NCI-H510A treated with DMSO at 0.1 percent for 48 hours (cell line): ENCODE measurements around the gene ZKSCAN7.
"Not testable (repeated sequence)": the region's sequence is repeated elsewhere in the genome, so short reads cannot be mapped to it uniquely, and the experiment has no call there.

Experiments used
- DNase-seq: peaks from one replicate; lab custom pipeline; 2025; lab: John Stamatoyannopoulos, UW

ZKSCAN7 gene

DNA sequence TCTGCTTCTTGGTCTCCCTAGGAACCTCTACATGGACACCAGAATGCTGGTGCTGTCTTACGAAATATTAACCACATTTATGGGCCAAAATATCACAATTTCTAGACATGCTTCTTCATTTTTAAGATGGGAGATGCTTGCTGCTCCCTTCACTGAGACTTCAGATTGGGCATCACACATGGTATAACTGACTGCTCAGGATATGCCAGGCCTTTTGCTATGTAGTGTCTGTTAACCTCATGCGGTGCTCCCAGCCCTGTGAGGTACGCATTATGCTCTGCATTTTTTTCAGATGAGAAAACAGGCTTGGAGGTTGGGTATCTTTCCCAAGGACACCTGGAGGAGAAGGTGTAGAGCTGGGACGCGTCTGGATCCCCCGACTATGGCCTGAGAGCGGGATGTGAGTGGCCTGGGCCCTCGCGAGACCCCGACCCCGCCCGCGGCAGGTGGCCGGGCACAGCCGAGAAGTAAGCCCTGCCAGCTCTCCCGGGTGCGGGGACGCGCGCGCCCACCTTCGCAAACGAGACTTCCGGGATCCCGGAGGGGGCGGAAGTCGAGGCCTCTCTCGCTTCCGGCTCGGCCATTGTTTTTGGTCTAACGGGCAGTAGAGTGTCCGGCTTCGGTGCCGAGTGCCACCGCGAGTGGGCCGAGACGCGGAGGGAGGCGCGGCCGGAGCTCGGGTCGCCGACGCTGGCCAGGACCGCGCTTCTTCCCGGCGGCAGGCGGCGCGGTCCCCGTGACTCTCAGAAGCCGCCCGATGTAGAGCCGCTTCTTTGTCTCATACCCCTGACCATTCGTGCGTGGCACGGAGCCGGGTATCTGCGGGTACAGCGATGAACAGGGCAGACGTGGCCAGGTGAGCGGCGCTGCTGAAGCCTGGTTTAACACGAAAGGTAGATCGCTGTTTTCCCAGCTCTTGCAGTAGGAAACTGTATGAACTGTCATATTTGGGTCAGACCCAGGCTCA, at the start of gene ZKSCAN7:
Gene ZKSCAN7 (plus strand): TSS at position 568 of the 967 bp plus-strand sequence. CDS start 1,855 bp downstream, outside the sequence.
- DNase-seq = peak; percentile 3

DNA sequence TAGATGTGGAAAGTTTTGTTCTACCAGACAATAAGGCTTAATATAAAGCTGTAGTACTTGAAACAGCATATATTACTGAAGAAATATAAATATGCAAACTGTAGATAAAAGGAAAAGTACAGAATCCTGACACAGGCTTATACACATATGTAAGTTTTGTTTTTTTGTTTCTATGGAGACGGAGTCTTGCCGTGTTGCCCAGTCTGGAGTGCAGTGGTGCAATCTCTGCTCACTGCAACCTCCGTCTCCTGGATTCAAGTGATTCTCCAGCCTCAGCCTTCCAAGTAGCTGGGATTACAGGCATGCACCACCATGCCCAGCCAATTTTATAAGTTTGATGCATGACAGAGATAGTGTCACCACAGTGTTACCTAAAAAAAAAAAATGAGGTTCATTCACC, 48.4 kb upstream of the ZKSCAN7 start:
- DNase-seq = no peak

DNA sequence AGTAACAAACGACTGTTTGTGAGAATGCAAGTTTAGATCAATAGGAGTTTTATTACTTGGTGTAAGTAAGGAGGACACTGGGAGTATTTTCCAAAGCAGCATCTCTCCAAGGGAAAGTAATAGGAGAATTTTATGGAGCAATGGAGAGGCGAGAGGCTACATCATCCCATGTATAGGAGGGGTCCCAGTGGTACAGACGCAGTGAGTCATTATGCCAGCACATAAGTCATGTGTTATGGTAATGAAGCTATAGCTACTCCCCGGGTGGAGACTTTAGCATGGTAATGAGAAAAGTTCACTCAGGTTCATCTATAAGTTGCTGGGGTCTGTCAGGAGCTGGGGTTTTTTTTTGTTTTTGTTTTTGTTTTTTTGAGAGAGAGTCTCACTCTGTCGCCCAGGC, 48.0 kb upstream of the ZKSCAN7 start:
- no peak for DNase-seq

DNA sequence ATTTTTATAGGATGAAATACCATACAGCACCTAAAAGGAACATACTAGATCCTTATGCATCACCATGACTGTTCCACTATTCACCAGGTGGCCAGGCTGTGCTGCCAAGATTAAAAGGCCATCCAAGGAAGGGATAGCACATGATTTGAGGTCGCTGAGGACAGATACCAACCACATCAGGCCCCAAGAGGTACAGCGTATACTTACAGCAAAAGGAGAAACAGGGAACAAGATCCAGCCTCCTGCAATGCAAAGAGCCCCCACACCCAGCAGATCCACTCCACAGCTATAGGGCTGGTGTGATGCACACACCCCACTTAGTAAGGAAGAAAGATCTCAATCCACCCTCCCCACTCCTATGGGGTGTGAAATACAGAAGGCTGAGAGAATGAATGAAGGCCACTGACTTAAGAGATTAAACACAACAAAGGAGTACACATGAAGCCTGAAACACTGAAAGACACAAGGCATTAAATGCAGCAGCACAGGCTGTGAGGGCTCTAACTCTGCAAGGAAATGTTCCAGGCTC, 45.5 kb upstream of the ZKSCAN7 start:
- DNase-seq = no peak

DNA sequence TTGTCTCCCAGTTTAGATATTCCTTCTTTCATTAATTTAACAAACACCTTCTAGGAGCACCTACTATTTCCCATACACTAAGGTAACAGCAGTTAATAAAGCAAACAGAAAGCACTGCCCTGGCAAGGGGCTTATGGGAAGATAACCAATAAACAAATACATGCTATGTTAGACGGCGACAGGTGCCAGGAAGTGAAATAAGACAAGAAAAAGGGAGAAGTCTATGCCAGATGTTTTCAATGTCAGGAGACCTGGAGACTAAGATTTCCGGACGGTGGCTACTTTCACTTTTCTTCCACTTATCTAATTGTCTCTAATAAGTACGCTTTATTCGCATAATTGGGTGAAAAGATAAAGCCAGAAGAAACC, 45.0 kb upstream of the ZKSCAN7 start:
- peak; percentile 7 for DNase-seq

DNA sequence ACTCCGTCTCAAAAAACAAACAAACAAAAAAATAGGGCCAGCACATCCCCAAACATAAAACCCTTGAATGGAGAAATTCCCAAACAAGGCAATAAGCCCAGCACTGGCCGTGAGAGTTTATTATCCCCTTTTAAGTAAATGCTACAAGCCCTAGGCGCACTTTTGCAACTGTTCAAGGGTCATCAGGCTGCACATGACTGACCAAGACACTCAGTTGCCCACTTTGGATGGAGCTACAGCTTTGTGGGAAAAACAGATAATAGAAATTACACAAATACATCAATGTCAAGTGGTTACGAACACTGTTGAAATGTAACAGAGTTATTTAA, 43.8 kb upstream of the ZKSCAN7 start:
- DNase-seq = no peak

DNA sequence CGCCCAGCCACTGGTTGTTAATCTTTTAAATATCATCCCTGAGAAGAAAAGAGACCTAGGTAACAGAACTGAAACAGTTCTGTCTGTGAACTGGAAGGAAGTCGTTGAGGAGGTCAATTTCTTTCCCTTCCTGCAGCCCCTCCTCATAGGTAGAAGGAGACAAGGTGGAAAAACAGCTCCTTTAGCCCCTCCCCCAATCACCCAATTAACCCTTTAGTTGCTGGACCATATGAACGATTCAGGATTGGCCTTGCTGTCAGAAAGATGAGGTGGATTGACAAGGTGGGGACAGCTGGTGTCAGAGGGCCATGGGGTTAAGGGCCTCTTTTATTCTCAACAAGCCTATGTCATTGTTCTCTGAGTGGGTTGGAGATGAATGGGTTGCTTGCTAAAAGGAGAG, 41.5 kb upstream of the ZKSCAN7 start:
- no peak for DNase-seq

DNA sequence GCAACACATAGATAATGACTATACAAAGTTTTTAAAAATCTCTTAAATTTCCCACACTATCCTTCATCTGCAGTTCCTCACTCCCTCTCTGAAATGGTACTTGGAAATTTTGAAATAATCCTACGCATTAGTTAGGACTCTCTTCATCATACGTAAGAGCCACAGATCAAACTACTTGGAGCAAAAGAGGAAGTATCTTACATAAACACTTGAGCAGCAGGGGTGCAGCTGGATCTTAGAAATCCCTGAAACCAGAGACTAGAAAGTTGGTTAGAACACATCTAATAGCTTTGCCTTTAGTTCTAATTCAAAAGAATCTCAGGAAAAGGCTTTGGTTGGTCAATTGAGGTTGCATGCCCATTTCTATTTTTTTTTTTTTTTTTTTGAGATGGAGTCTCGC, 38.8 kb upstream of the ZKSCAN7 start:
- DNase-seq = no peak

DNA sequence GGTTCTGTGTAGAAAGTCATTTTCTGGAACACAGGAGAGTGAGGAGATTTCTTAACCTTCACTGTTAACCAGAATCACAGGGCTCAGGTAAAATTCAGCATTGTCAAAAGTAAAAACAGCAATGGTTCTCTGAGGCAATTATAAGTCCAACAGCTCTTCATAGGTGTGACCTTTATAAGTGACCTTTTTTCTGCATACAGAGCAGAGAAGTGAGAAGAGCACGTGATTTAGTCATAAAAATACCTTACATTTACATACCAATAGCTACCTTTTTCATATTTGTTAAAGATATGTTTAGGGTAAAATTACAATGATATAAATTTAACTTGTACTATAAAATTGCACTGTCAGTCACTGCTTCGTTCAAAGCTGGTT, 36.2 kb upstream of the ZKSCAN7 start:
- no peak for DNase-seq

DNA sequence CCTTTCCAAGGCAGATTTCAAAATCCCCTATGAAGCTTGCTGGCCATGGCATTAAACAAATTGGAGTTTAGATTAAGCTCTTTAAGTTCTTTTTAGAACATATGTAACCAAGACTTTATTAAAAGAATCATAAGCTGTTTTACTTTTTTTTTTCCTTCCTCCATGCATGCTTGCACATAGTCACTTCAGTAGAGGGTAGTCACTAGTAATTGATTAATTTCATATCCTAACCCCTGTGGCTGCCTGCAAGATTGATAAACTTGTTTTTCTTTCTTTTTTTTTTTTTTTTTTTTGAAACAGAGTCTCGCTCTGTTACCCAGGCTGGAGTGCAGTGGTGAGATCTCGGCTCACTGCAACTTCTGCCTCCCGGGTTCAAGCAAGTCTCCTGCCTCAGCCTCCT, 33.3 kb upstream of the ZKSCAN7 start:
- DNase-seq = no peak

DNA sequence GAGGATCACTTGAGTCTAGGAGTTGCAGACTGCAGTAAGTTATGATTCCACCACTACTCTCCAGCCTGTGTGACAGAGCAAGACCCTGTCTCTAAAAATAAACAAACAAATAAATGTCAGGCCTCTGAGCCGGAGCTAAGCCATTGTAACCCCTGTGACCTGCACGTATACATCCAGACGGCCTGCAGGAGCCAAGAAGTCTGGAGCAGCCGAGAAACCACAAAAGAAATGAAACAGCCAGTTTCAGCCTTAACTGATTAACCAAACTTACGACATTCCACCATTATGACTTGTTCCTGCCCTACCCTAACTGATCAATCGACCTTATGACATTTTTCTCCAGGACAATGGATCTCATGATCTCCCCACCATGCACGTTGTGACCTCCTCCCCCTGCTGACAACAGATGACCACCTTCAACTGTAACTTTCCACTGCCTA, 32.5 kb upstream of the ZKSCAN7 start:
- DNase-seq = no peak

DNA sequence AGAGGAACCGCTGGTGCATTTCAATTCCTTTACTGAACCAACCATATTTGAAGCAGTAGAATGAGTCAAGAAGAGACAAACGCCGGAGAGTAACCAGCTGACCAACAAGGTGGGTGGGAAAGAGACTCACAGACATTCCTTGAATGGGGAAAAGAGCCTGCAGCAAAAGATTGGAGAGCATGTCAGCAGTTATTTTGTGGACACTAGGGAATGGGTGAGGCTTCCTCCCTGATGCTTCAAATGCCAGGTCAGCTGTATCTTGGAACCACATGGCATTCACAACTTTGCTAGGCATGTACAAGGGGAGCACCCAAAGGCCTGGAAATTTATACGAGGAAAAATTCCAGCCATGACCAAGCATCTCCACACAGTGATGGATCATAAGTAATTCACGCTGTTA, 29.9 kb upstream of the ZKSCAN7 start:
- DNase-seq = no peak

DNA sequence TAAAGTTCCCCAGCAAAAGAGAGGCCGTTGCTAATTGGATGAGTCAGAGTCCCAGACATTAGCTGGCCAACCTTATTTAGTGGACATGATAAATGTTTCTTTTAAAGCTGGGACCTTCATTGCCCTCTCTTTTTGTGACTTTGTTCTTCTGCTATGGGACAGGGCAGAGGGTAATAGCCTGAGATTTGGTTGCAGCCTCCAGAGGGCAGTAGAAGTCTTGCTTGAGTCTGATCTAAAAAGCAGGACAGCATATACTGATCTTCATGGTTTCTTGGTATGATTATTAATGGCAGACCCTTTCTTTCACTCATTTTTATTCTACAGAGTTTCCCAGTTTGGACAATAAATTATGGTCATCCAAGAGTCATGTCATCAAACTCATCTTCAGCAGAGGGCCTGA, 25.1 kb upstream of the ZKSCAN7 start:
- DNase-seq = no peak

DNA sequence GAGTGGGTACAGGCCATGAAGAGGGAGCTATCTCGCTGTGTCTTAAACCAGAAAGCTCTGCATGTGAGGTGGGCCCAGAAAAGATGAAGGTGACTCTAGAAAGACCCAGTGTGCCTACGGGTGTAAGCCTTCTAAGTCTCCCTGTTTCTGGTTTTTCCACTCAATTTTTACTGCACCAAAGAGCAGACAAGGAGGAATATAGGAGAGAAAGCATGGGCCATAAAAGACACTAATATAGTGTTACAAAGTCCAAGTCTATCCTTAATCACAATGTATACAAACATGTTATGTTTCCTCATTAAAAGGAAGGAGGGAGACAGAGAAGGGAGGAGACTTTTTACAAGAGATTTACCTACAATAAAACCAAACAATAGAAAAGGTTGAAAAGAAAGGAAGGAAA, 24.1 kb upstream of the ZKSCAN7 start:
- no peak for DNase-seq

DNA sequence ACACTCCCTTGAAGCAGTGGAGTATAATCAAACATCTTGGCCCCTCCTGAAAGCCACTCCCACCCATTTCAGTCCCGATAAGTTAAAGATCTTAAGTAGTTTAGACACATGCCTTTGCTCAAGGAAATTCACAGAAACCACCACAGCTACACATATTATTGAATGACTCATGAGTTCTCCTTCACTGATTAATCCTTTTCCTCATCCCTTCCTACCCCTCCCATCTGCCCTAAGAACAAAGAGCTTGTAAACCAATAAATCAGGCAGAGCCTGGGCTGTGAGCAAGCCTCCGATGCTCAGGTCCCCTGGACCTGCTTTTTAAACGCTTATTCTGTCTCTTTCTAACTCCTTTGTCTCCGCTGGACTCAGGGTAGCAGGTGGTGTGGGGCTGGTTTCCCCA, 20.3 kb upstream of the ZKSCAN7 start:
- not testable (repeated sequence) for DNase-seq

DNA sequence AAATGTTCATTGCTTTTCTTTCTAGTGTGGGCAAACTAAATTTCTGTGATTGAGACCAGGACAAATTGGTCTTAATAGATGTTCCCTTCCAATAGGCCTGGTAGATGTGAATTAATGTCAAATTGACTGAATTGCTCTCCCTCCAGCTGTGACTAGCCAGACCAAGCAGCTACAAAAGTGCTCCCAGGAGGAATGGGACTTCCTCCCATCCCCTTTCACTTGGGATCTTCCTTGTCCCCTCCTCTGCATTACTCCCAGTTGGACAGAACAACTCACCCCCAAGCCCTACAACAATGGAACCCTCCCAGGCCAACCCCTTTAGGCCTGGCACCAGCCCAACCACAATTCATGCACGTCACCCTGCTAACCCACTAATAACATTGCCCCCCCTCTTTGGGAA, 19.6 kb upstream of the ZKSCAN7 start:
- no peak for DNase-seq

DNA sequence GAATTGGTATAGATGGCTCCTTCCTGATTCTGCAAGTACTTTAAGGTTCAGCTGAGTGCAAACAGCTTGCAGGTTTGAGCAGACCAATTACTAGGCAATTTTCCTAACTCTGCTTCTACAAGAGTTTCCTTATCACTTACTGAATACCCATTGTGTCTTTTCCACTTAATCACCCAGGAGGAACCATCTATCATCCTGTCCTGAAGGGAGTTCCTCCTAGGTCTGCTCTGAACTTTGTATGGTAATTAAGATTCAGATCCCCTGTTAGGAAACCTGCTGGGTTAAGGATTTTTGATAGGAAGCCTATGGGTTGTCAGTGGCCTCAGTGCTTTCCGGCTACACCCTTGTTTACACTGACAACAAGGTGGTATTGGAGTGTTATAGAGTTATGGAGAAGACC, 10.2 kb upstream of the ZKSCAN7 start:
- DNase-seq = not testable (repeated sequence)

DNA sequence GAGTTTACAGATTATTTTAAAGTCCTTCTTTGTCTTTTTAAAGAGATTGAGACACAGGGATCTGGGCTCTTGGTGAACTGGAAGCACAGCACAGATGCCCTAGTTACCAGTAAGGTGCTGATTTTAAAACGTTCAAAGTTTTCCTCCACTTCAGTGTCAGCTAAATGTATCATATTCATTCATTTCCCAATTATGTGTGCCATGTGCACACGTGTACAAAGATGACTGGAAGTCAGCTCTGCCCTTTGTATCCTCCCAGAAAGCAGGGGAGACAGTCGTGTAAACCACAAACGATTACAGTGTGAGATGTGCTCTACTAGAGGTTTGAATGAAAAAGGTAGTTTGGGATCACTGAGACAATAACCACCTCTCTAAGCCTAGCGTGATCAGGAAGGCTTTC, 730 bp downstream of the ZKSCAN7 start:
- peak; percentile 3 for DNase-seq

DNA sequence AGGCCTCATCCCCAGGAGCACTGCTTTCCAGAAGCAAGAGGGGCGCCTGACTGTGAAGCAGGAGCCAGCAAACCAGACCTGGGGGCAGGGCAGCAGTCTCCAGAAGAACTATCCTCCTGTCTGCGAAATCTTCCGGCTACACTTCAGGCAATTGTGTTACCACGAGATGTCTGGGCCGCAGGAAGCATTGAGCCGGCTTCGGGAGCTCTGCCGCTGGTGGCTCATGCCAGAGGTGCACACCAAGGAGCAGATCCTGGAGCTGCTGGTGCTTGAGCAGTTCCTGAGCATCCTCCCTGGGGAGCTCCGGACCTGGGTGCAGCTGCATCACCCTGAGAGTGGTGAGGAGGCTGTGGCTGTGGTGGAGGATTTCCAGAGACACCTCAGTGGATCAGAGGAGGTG, 2.1 kb downstream of the ZKSCAN7 start:
- DNase-seq = no peak

DNA sequence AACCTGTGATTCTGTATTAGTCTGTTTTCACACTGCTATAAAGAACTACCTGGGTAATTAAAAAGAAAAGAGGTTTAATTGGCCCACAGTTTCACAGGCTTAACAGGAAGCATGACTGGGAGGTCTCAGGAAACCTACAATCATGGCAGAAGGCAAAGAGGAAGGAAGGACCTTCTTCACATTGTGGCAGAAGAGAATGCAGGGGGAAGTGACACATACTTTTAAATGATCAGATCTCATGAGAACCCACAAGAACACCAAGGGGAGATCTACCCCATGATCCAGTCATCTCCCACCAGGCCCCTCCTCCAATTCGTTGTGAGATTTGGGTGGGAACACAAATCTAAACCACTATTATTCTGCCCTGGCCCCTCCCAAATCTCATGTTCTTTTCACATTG, 6.1 kb downstream of the ZKSCAN7 start:
- DNase-seq = no peak

DNA sequence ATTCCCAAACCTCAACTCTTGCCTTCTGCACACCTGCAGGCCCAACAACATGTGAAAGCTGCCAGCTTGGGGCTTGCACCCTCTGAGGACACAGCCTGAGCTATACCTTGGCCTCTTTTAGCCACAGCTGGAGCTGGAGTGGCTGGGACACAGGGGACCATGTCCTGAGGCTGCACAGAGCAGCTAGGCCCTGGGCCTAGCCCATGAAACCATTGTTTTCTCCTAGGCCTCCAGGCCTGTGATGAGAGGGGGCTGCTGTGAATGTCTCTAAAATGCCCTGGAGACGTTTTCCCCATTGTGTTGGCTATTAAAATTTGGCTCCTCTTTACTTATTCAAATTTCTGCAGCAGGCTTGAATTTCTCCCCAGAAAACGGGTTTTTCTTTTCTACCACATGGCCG, 7.2 kb downstream of the ZKSCAN7 start:
- DNase-seq = no peak

DNA sequence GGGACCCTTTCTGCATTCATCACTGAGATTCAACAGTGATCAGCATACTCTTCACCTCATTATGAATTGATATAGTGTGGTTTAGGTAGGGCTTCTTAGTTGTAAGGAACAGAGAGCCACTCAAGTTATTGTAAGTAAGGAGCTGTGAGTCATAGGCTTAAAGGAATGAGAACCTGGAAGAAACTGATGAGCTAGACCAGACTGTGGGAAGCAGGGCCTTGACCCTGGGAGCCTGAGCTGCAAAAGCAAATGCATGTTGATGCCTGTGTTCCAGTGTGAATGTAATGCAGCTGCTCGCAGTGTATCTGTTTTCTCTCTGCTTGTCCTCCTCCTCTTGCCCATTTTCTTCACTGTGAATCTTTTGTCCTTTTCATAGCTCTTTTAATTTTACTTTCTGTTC, 13.6 kb downstream of the ZKSCAN7 start:
- no peak for DNase-seq

DNA sequence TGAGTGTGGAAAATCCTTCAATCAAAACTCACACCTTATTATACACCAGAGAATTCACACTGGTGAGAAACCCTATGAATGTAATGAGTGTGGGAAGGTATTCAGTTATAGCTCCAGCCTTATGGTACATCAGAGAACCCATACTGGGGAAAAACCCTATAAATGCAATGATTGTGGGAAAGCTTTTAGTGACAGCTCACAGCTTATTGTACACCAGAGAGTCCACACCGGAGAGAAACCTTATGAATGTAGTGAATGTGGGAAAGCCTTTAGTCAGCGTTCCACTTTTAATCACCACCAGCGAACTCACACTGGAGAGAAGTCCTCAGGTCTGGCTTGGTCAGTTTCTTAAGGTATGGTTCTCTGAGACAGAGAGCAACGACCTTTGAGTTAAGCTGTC, 16.0 kb downstream of the ZKSCAN7 start:
- no peak for DNase-seq

DNA sequence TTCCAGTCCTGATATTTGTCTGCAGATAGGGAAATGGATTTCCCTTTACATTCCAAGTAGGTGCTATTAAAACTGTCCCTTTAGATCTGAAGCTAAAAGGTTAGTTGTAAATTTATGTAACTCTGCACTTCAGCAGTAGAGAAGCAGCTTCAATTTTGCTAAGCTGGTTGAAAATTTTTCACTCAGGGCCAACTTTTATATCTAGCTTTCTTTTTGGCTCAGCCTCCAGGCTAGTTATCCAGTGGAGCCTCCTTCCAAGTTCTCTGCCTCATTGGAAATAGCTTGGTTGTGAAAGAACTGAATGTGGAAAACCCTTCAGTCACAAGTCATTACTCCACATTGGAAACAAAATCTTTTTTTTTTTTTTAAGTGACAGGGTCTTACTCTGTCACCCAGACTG, 21.6 kb downstream of the ZKSCAN7 start:
- DNase-seq = no peak
